ENCODE data around the gene TICAM1.
"Not testable (repeated sequence)": the region's sequence is repeated elsewhere in the genome, so short reads cannot be mapped to it uniquely, and the experiment has no call there.

TICAM1 gene

DNA sequence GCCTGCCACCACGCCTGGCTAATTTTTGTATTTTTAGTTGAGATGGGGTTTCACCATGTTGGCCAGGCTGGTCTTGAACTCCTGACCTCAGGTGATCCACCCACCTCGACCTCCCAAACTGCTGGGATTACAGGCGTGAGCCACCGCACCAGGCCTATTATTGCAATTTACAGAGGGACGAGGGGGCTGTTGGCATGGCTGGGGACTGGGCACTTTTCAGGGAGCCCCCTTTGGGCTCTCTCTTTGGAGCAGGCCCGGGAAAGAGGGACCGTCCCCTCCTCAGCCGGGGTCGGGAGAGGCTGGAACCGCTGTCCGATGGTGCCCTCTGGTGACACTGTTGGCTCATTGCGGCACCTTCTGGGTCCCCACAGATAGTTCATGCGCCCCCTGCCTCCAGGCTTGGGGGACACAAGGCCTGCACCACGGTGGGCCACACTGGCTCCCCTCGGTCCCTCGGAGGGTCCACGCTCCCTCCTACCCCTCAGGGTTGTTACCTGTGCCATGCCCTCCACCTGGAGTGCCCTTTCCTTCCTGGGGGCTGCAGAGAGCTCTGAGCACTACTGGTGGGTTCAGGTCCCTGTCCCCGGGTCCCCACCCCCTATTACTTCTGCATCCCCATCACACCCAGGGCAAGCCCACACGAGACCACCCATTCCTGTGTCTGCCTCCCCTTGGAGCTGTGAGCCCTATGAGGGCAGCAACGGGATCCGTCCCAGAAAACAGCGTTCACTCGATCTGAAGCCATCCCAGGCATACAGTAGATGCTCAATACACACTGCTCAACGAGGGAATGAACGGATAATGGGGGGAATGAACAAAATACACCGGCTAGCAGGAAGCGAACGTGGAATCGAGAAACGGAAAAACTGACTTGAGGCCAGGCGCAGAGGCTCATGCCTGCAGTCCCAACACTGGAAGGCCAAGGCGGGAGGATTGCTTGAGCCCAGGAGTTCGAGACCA is 27.5 kb downstream of the TICAM1 start:
- peak; percentile 45 for DNase-seq

- DNase-seq: no peak
Observed at GRCh38 chr19:4802711-4803110, 28.8 kb downstream of the TICAM1 start.

GRCh38 chr19:4801085-4801619 is 30.4 kb downstream of the TICAM1 start:
- no peak for DNase-seq

DNA sequence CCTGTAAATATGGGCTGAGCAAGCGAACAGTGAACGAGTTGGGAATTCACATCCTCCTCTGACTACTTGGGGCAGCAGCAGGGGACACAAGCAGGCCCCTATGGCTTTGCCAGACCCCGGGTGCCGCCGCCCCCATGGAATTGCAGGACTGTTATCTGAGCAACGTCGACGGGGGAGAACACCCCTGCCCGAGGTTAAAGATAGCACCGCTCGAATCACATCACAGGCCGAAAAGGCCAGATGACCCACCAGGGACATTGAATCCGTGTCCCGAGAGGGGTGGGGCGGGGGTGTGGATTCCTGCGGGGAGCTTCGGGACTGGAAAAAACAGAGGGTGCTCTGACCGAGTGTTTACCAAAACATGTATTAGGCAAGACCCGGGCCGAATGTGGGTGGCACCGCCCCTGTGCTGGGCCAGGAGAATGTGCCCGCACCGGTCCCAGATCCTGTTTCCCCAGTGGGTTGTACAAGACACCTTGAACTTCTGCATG is 30.9 kb downstream of the TICAM1 start:
- no peak for DNase-seq

GRCh38 chr19:4795400-4795799 is 36.1 kb downstream of the TICAM1 start:
- DNase-seq: no peak

DNA sequence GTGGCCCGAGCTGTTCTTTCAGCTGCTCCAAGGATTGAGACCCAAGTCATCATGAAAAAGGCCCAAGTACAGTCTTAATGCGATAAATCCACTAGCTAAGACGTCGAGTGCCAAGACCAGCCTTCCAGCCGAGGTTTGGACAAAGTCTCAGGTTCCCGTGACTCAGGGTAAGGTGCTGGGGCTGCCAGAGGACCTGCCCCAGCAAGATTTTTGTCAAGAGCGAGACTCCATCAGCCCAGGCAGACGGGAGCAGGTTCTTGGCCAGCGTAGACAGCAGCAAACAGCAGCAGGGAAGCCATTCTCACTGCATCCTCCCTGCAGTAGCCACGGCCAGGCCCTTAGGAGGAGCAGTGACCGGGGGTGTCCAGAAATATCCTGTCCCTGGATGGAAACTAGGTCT is 36.5 kb downstream of the TICAM1 start:
- no peak for DNase-seq

DNA sequence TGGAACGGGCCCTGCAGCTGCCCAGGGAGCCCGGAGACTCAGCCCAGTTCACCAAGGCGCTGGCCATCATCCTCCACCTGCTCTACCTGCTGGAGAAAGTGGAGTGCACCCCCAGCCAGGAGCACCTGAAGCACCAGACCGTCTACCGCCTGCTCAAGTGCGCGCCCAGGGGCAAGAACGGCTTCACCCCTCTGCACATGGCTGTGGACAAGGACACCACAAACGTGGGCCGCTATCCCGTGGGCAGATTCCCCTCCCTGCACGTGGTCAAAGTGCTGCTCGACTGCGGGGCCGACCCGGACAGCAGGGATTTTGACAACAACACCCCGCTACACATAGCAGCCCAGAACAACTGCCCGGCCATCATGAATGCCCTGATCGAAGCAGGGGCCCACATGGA is 38.2 kb downstream of the TICAM1 start:
- not testable (repeated sequence) for DNase-seq

DNA sequence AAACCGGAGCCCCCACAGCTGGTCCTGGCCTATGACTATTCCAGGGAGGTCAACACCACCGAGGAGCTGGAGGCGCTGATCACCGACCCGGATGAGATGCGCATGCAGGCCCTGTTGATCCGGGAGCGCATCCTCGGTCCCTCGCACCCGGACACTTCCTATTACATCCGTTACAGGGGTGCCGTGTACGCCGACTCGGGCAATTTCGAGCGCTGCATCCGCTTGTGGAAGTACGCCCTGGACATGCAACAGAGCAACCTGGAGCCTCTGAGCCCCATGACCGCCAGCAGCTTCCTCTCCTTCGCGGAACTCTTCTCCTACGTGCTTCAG is 38.7 kb downstream of the TICAM1 start:
- DNase-seq: not testable (repeated sequence)

GRCh38 chr19:4792019-4792865 is 39.3 kb downstream of the TICAM1 start:
- not testable (repeated sequence) for DNase-seq

DNA sequence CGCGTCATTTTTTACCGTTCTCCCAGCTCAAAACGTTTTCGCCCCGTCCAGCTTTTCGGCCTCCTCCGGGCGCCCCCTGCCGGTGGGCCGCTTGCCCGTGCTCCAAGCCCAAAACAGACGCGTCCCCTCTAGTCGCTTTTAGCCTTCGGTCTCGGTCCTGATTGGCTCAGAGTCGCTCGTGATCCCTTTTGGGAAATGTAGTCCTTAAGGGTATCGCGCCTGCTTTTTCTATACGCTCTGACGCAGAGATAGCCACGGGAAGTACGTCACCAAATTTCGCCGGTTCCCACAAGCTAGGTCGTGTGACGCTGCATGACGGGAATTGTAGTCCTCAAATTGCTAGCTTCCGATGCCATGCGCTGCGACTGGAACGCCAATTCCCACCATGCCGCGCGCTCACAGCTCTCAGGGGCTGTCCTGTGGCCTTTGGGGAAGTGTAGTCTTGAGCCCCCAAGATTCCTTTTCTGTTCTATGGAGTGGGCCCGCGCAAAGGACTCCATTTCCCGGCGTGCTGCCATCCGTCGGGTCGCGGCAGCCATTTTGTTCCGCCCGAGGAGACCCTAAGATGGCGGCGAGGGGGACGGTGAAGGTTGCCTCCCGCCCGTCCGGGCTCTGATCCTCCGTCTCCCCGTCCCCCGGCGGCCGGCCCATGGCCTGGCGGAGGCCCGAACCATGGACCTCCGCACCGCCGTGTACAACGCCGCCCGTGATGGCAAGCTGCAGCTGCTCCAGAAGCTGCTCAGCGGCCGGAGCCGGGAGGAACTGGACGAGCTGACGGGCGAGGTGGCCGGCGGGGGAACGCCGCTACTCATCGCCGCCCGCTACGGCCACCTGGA is 40.1 kb downstream of the TICAM1 start, which contains the start of gene FEM1A:
Gene FEM1A, plus strand, starts transcription at position 552 of the 836 bp plus-strand sequence. Its CDS starts 121 bp downstream, at position 673.
- peak; percentile 99 for DNase-seq

DNA sequence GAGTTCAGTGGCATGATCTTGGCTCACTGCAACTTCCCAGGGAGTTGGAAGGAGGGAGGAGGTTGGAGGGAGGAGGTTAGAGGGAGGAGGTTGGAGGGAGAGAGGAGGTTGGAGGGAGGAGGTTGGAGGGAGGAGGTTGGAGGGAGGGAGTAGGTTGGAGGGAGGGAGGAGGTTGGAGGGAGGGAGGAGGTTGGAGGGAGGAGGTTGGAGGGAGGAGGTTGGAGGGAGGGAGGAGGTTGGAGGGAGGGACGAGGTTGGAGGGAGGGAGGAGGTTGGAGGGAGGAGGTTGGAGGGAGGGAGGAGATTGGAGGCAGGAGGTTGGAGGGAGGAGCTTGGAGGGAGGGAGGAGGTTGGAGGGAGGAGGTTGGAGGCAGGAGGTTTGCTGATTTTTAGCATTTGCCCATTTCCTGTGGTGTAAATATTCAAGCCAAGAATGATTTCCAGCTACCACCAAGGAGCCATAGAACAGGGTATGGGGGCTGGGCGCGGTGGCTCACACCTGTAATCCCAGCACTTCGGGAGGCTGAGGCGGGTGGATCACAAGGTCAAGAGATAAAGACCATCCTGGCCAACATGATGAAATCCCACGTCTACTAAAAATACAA is 45.0 kb downstream of the TICAM1 start:
- not testable (repeated sequence) for DNase-seq

DNA sequence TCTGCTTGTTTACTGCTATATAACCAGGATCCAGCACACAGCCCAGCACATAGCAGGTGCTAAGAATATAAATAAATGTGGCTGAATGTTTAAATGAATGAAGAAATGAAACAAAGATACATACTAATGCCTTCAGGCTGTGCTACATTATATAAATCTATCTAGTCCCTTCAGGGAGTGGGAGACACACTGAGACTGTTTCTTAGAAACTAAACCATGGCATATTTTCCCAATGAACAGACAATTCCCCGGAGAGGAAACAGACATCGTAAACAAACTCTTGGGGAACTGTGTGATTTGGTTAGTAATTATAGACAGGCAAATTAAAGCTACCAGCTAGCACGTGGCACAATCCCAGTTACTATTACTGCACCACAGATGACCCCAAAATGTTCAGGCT is 49.7 kb downstream of the TICAM1 start:
- no peak for DNase-seq

DNA sequence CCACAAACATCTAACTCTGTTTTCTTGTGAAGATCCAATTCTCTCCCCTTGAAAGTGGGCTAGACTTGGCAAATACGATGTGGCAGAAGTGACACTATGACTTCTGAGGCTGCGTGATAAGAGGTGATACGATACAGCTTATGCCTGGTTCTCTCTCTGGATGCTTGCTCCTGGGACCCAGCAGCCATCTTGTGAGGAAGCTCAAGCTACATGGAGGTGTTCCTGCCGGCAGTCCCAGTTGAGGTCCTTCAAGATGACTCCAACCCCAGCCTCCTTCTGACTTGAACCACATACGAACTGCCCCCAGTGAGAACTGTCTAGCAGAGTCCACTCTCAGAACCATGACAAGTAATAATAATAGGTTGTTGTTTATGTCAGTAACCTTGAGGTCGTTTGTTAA is 50.7 kb downstream of the TICAM1 start:
- no peak for DNase-seq

- not testable (repeated sequence) for DNase-seq
Observed at GRCh38 chr19:4778124-4778523, 53.4 kb downstream of the TICAM1 start.

DNA sequence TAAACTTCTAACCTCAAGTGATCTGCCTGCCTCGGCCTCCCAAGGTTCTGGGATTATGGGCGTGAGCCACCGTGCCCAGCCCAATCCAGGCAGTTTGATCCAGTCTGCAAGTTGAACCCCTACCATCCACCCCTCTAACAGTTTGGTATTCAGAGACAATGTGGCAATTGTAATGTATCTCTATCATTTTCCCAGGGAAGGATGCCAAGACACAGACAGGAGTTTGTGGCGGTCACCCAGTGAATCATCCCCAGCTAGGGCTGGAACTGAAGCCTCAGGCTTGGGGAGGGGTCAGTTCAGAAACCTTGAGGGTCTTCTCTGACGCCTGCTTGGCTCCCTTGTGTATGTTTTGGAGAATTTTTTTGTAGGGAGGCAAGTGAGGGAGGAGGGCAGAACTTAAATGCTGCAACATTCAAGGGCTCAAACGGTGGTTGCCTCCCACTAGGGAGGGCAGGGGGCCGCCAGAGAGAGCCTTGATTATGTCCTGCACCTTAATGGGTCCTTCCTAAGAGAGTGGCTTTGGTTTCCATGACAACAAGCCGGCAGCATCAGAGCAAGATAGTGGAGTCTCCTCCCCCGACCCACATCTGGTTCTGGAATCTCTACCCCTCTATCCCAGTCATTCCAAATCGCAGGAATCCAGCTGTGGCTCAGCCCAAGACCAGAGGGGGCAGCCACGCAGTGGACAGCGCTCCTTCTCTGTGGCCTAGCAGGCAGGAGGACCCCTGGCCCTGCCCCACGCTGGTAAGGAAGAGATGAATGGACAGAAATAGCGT is 54.9 kb downstream of the TICAM1 start:
- DNase-seq: no peak

GRCh38 chr19:4775627-4776152 is 55.8 kb downstream of the TICAM1 start:
- no peak for DNase-seq

DNA sequence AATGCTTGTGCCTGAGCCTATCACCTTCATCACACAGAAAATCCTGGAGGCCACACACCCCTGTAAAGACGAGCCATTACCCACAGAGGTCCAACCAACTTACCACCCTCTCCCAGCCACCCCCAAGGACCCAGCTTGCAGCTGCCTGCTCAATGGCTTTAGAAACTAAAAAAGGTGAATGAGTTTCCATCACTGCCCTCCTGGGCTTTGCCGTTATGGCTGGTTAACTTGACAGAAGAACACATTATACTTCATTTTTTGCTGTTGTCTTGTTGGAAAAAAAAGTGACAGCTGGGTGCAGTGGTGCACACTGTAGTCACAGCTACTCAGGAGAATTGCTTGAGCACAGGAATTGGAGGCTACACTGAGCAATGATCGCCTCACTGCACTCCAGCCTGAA is 57.4 kb downstream of the TICAM1 start:
- DNase-seq: no peak

DNA sequence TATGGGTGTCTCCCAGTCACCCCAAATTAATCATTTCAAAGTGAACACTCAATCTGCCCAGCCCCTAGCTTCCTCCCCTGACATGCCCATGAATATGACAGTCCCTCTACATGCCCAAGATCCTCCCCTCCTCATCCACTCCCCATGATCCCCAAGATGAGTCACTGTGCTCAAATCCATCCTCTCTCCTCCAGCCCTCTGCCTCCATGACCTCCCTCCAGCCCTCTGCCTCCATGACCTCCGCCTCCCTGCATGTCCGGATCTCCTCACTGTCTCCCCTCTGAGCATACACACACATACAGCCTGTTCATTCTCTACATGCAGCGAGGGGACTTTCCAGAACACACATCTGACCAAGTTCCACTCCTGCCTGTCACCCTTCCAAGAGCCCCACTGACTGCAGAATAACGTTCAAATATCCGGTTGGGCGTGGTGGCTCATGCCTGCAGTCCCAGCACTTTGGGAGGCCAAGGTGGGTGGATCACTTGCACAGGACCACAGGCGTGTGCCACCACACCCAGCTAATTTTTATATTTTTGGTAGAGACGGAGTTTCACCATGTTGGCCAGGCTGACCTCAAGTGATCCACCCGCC is 58.4 kb downstream of the TICAM1 start:
- no peak for DNase-seq

GRCh38 chr19:4772566-4772965 is 58.9 kb downstream of the TICAM1 start:
- no peak for DNase-seq
